Gastroesophageal sphincter (tissue), 4 donors: ENCODE results near the gene TAS1R3. TPM values are rescaled to one million over a fixed set of nuclear protein-coding genes. Genes with fewer than 3 reads are reported as not detected.

Source experiments
- ATAC-seq: fragments of 150-250 bp; one replicate; pipeline ENCODE4 v1.9.1; 2016; ENCODE audit warnings: mild to moderate bottlenecking, moderate library complexity
- H3K27ac ChIP-seq, 4 donors: fragments of 200-600 bp; sonication (generic) in 3 of 4; 1 replicate in 3 of 4; 2 replicates in 1 of 4; pipeline ENCODE4 v1.5.1; 2016 to 2019
- H3K27me3 ChIP-seq: fragments of 200-600 bp; sonication (generic); one replicate; pipeline ENCODE4 v1.5.1; 2019
- H3K36me3 ChIP-seq, 2 donors: fragments of 200-600 bp; sonication (generic); one replicate each; pipeline ENCODE4 v1.5.1; 2019; ENCODE audit warnings: control low read depth in 1 of 2
- H3K4me1 ChIP-seq, 3 donors: fragments of 200-600 bp; sonication (generic); 1 replicate in 2 of 3; 2 replicates in 1 of 3; pipeline ENCODE4 v1.5.1; 2016 to 2019; ENCODE audit warnings: control low read depth in 2 of 3
- H3K4me3 ChIP-seq, 2 donors: fragments of 200-600 bp; sonication (generic); one replicate each; pipeline ENCODE4 v1.5.1; 2019; ENCODE audit warnings: mild to moderate bottlenecking in 1 of 2, moderate library complexity in 1 of 2
- H3K9me3 ChIP-seq, 3 donors: fragments of 200-600 bp; sonication (generic); one replicate each; pipeline ENCODE4 v1.5.1; 2017 to 2019; ENCODE audit warnings: control low read depth in 2 of 3
- CTCF ChIP-seq, 4 experiments: fragments of 200-600 bp in 2 of 4; fragments of 450-650 bp in 2 of 4; sonication (generic) in 1 of 4; IDR thresholded peaks; one replicate each; pipeline ENCODE4 v1.5.1; 2017 to 2019; ENCODE audit warnings: antibody characterized with exemption in 4 of 4, mild to moderate bottlenecking in 2 of 4, moderate library complexity in 2 of 4
- EP300 ChIP-seq: sonication (generic); formaldehyde crosslinking; IDR thresholded peaks from one replicate; pipeline ENCODE4 v1.6.1; 2017; ENCODE audit warnings: antibody characterized with exemption, mild to moderate bottlenecking
- POLR2A ChIP-seq, 2 donors: fragments of 450-650 bp; IDR thresholded peaks; one replicate each; pipeline ENCODE4 v1.6.1; 2017; ENCODE audit warnings: antibody characterized with exemption in 2 of 2, mild to moderate bottlenecking in 2 of 2, moderate library complexity in 1 of 2
- POLR2AphosphoS5 ChIP-seq: sonication (generic); formaldehyde crosslinking; IDR thresholded peaks from one replicate; pipeline ENCODE4 v1.6.1; 2017; ENCODE audit warnings: antibody characterized with exemption
- WGBS, 2 donors: methylation state at CpG; one replicate each; pipeline ENCODE4 v1.1.5; 2018; ENCODE audit warnings: low coverage in 1 of 2; 5-methylcytosine and 5-hydroxymethylcytosine counted together
- total RNA-seq, 4 donors: library from RNA; depleted of rRNA; stranded (reverse); fragments of >200 nt; gene quantifications; one replicate each; pipeline ENCODE4 v1.1.0, GENCODE V29; 2016

Gene TAS1R3
- total RNA-seq, 4 donors from 2014 or later = 0.12 to 0.54 (median 0.40) TPM; not detected in 1

GRCh38 chr1:1304331-1305299 is 26.5 kb upstream of the TAS1R3 start:
- peaks cover 0 to 10% of the 10 kb centered on the region in 2 donors for H3K36me3 ChIP-seq
- H3K27ac ChIP-seq = peak overlapping the region; percentile 39 to 89 (median 82)
- no peaks in the 10 kb centered on the region for H3K9me3 ChIP-seq
- no CpG with 5 or more reads among the region's 29 CpGs for WGBS, 2 donors
- H3K27me3 ChIP-seq = no peaks in the 10 kb centered on the region
- H3K4me3 ChIP-seq = peak overlapping the region; percentile 30 to 95
- peaks cover 2 to 58% (median 41%) of the 10 kb centered on the region in 3 donors for H3K4me1 ChIP-seq
- TF ChIP-seq CTCF (IDR thresholded peaks at IDR 0.05) (no peak), POLR2A (IDR thresholded peaks at IDR 0.05) (no peak), POLR2AphosphoS5 (peak; percentile 22), EP300 (no peak)
- ATAC-seq = peak; percentile 44

DNA sequence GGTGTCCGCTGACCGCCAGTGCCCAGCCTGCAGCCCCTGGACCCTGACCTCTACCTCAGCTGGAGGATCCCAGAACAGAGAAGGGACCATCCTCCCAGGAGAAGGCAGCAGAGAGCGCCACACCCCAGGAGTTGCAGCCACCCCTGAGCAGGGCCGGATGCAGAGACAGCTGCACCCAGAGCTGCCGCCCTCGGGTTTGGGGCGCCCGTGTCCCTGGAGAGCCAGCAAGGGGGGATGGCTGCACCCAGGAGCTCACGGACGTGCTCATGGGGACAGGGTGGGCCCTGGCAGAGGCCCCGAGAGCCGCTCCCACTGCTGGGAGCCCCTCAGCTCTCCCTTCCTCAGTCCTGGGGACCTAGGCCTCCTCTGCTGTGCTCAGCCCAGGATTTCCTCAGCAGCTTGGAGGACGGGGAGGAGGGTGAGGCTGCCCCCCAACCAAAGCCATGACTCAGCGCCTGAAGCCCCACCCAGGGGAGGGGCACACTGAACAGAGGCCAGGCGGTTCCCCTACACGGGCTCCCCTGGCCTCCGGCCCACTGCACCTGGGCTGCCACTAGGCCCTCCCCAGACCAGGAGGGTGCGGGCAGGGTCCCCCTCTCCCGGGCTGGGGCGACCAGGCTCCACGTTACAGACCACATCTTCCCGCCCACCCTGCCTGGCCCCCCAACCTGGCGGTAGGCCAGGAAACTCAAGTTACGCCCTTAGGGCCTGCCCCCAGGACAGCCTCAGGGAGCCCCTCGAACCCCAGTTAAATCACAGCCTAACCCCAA is 25.6 kb upstream of the TAS1R3 start:
- peak overlapping the region; percentile 39 to 89 (median 82) for H3K27ac ChIP-seq

DNA sequence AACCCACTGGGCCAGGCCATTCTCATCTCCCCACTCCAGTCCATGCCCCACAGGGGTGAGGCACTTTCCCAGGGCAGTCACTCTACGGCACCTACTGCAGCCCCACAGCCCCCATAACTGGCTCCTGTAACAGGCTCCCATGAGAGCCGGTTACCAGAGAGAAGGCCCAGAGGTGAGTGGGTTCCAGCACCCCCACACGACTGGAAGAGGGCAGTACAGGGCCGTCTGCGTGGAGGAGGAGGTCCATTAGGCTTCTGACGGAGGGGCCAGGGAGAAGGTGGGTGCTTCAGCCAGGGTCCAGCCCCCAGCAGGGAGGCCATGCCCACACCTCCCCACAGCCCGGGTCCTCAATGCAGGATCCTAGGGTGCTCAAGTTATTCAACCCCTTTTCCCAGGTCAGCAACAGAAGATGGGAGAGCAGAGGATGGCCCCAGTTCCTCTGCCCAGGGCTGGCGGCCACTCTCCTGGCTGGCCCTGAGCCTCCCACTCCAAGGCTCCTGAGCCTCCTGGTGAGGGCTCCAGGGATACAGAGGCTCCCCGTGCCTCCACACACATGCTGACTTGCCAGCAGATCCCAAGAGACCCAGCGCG is 24.9 kb upstream of the TAS1R3 start:
- WGBS, 2 donors = 0% methylated on average over 1 of the region's 11 CpGs; no CpG with 5 or more reads in 1 of the 2 donors
- no peaks in the 10 kb centered on the region for H3K27me3 ChIP-seq
- no peak for TF ChIP-seq EP300
- TF ChIP-seq CTCF (IDR thresholded peaks at IDR 0.05) = no peak
- TF ChIP-seq POLR2AphosphoS5 = no peak
- no peak for TF ChIP-seq POLR2A (IDR thresholded peaks at IDR 0.05)
- peaks cover 2 to 71% (median 42%) of the 10 kb centered on the region in 3 donors for H3K4me1 ChIP-seq
- ATAC-seq = no peak
- H3K36me3 ChIP-seq = peaks cover 0 to 15% of the 10 kb centered on the region in 2 donors
- H3K4me3 ChIP-seq = peak overlapping the region in 1 of 2 donors; percentile 95
- peak overlapping the region in 3 of 4 donors; percentile 79 to 89 (median 84) for H3K27ac ChIP-seq
- no peaks in the 10 kb centered on the region for H3K9me3 ChIP-seq

More for the DNA sequence above, 25.6 kb upstream of the TAS1R3 start:
- no peaks in the 10 kb centered on the region for H3K27me3 ChIP-seq
- ATAC-seq = peak; percentile 35
- no peaks in the 10 kb centered on the region for H3K9me3 ChIP-seq
- H3K4me1 ChIP-seq = peaks cover 2 to 67% (median 42%) of the 10 kb centered on the region in 3 donors
- WGBS, 2 donors = 4% methylated on average over 3 of the region's 25 CpGs; no CpG with 5 or more reads in 1 of the 2 donors
- peak overlapping the region; percentile 30 to 95 for H3K4me3 ChIP-seq
- TF ChIP-seq POLR2AphosphoS5 = peak; percentile 27
- TF ChIP-seq POLR2A (IDR thresholded peaks at IDR 0.05) = no peak
- peaks cover 0 to 9% of the 10 kb centered on the region in 2 donors for H3K36me3 ChIP-seq

DNA sequence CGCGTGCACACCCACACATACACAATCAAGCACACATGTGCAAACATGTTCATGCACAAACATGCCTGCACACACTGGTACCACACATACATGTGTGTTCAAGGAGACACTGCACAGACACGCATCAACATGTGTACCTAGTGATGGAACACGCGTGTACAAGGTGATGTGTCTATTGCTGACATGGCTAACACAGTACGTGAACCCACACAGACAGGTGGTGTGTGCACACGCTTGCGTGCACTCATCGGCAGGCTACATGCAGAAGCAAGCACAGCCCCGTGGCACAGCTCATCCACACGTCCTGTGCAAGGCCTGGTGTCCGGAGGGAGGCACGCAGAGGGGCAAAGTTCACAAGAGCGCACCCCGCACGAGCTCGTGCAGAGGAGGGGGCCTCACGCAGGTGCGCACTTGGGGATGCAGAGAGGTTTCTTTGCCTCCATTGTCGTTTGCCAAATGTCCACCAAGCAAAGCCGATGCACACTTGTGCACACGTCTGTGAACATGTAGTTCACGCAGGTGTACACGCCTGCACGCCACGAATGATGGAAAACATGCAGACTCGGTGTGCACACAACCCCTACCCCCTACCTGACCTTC is 24.3 kb upstream of the TAS1R3 start:
- H3K4me3 ChIP-seq = peak overlapping the region; percentile 64 to 95
- H3K36me3 ChIP-seq = peaks cover 0 to 21% of the 10 kb centered on the region in 2 donors
- peaks cover 2 to 71% (median 42%) of the 10 kb centered on the region in 3 donors for H3K4me1 ChIP-seq
- H3K27me3 ChIP-seq = no peaks in the 10 kb centered on the region
- TF ChIP-seq POLR2AphosphoS5 (no peak), POLR2A (IDR thresholded peaks at IDR 0.05) (no peak), CTCF (IDR thresholded peaks at IDR 0.05) (no peak), EP300 (no peak)
- WGBS, 2 donors = 4 to 38% methylated on average over 5 of the region's 27 CpGs
- no peak for ATAC-seq
- H3K9me3 ChIP-seq = no peaks in the 10 kb centered on the region
- peak overlapping the region in 3 of 4 donors; percentile 93 to 97 (median 95) for H3K27ac ChIP-seq
